H1 (cell line): Measurements from ENCODE around the gene TXNDC2. TPM values are rescaled to one million over a fixed set of nuclear protein-coding genes. Genes with fewer than 3 reads are reported as not detected.

ENCODE experiments used
- CTCF ChIA-PET: fragments of 300-600 bp; sonication (Branson Sonifier 250); formaldehyde crosslinking; loops from one replicate; lab custom pipeline; 2021; ENCODE audit not compliant: partially characterized antibody; lab: Charles Lee
- POLR2A ChIA-PET: fragments of 300-600 bp; sonication (Branson Sonifier 250); formaldehyde crosslinking; loops from one replicate; lab custom pipeline; 2021; ENCODE audit warnings: inconsistent platforms; ENCODE audit not compliant: partially characterized antibody; lab: Charles Lee
- DNase-seq, 2 experiments: peaks; one replicate each; pipeline versions ENCODE4 v3.0.0 to v3.0.0-alpha.2; 2010 to 2022; ENCODE audit warnings: low spot score in 2 of 2, low read depth in 1 of 2, mixed read lengths in 1 of 2
- FAIRE-seq: peaks from 2 replicates; lab custom pipeline; 2011; peaks lifted over from hg19 to GRCh38; lab: Jason Lieb, UNC
- H2AFZ ChIP-seq: 2 replicates; pipeline ENCODE4 v1.8.1; 2012; ENCODE audit warnings: low read length, inconsistent platforms
- H2AK5ac ChIP-seq: 2 replicates; pipeline ENCODE4 v1.6.1; 2013; ENCODE audit warnings: low read depth, low read length
- H2BK120ac ChIP-seq: replicated peaks from 2 replicates; pipeline ENCODE3; 2013; ENCODE audit warnings: low read depth, low read length, inconsistent platforms
- H2BK12ac ChIP-seq: 2 replicates; pipeline ENCODE4 v1.6.1; 2013; ENCODE audit warnings: low read depth, low read length
- H2BK15ac ChIP-seq: 2 replicates; pipeline ENCODE4 v1.6.1; 2013; ENCODE audit warnings: low read length
- H2BK20ac ChIP-seq: 2 replicates; pipeline ENCODE4 v1.6.1; 2013; ENCODE audit warnings: low read length
- H2BK5ac ChIP-seq: 2 replicates; pipeline ENCODE4 v1.6.1; 2013; ENCODE audit warnings: low read depth, low read length
- H3K14ac ChIP-seq: 2 replicates; pipeline ENCODE4 v1.6.1; 2013; ENCODE audit warnings: inconsistent platforms; ENCODE audit not compliant: insufficient read length
- H3K18ac ChIP-seq: 2 replicates; pipeline ENCODE4 v1.6.1; 2013; ENCODE audit warnings: low read length; ENCODE audit errors: extremely low read depth
- H3K23ac ChIP-seq: 2 replicates; pipeline ENCODE4 v1.6.1; 2013; ENCODE audit warnings: inconsistent platforms; ENCODE audit not compliant: insufficient read length
- H3K23me2 ChIP-seq: 2 replicates; pipeline ENCODE4 v1.6.1; 2013; ENCODE audit warnings: low read depth, low read length
- H3K27ac ChIP-seq: 2 replicates; pipeline ENCODE4 v1.6.1; 2011; ENCODE audit warnings: low read depth, low read length, inconsistent platforms
- H3K27me3 ChIP-seq, 4 experiments: replicated peaks in 1 of 4; 1 replicate in 1 of 4; 2 replicates in 3 of 4; pipeline versions ENCODE4 v1.6.1 to v1.8.1; 2011 to 2013; ENCODE audit warnings: low read length in 3 of 4, mild to moderate bottlenecking in 3 of 4, inconsistent platforms in 2 of 4, mixed read lengths in 2 of 4, moderate library complexity in 1 of 4; ENCODE audit not compliant: control insufficient read depth in 3 of 4, insufficient read depth in 3 of 4; ENCODE audit errors: extremely low read depth in 1 of 4
- H3K36me3 ChIP-seq, 4 experiments: 2 replicates each; pipeline versions ENCODE4 v1.6.1 to v1.8.1; 2011 to 2013; ENCODE audit warnings: mild to moderate bottlenecking in 4 of 4, low read length in 3 of 4, moderate library complexity in 2 of 4, control low read depth in 1 of 4, inconsistent platforms in 1 of 4; ENCODE audit not compliant: insufficient read depth in 4 of 4, control insufficient read depth in 2 of 4
- H3K4ac ChIP-seq: replicated peaks from 2 replicates; pipeline ENCODE3; 2013; ENCODE audit warnings: low read length, low read depth, mixed read lengths, inconsistent platforms; ENCODE audit not compliant: insufficient read length
- H3K4me1 ChIP-seq, 4 experiments: replicated peaks in 1 of 4; 1 replicate in 1 of 4; 2 replicates in 3 of 4; pipeline versions ENCODE4 v1.6.1 to v1.8.1; 2011 to 2013; ENCODE audit warnings: low read length in 3 of 4, inconsistent platforms in 2 of 4, mixed read lengths in 1 of 4; ENCODE audit not compliant: insufficient read depth in 4 of 4, control insufficient read depth in 3 of 4
- H3K4me2 ChIP-seq, 2 experiments: 2 replicates each; pipeline versions ENCODE4 v1.6.1 to v1.8.1; 2011 to 2013; ENCODE audit warnings: low read depth in 2 of 2, low read length in 2 of 2, control low read depth in 1 of 2, inconsistent platforms in 1 of 2, mild to moderate bottlenecking in 1 of 2; ENCODE audit not compliant: insufficient read depth in 1 of 2
- H3K4me3 ChIP-seq, 4 experiments: fragments of 200-600, 300-600 bp in 1 of 4; sonication (generic), shearing (Covaris generic), sonication (Bioruptor Twin) in 1 of 4; 2 replicates each; pipeline versions ENCODE4 v1.5.1 to v1.8.1; 2011 to 2016; ENCODE audit warnings: low read length in 4 of 4, low read depth in 3 of 4, control low read depth in 2 of 4, inconsistent platforms in 2 of 4, mild to moderate bottlenecking in 2 of 4, mixed read lengths in 1 of 4, moderate library complexity in 1 of 4; ENCODE audit not compliant: insufficient read depth in 2 of 4; ENCODE audit errors: extremely low read depth in 1 of 4
- H3K56ac ChIP-seq: replicated peaks from 2 replicates; pipeline ENCODE3; 2013; ENCODE audit warnings: low read depth, mild to moderate bottlenecking, mixed read lengths, low read length, inconsistent platforms; ENCODE audit not compliant: insufficient read length
- H3K79me1 ChIP-seq: 2 replicates; pipeline ENCODE4 v1.6.1; 2013; ENCODE audit warnings: low read depth, low read length, control low read depth
- H3K79me2 ChIP-seq, 2 experiments: 2 replicates each; pipeline versions ENCODE4 v1.6.1 to v1.8.1; 2012 to 2013; ENCODE audit warnings: low read length in 2 of 2, mild to moderate bottlenecking in 2 of 2, inconsistent platforms in 1 of 2; ENCODE audit not compliant: insufficient read depth in 2 of 2, control insufficient read depth in 1 of 2
- H3K9ac ChIP-seq, 4 experiments: replicated peaks in 1 of 4; 1 replicate in 1 of 4; 2 replicates in 3 of 4; pipeline versions ENCODE4 v1.6.1 to v1.8.1; 2011 to 2013; ENCODE audit warnings: low read depth in 3 of 4, low read length in 3 of 4, control low read depth in 2 of 4, mild to moderate bottlenecking in 2 of 4, moderate library complexity in 2 of 4, inconsistent platforms in 1 of 4; ENCODE audit errors: extremely low read depth in 1 of 4
- H3K9me3 ChIP-seq, 2 experiments: 2 replicates each; pipeline versions ENCODE4 v1.6.1 to v1.8.1; 2012 to 2013; ENCODE audit warnings: mild to moderate bottlenecking in 2 of 2, moderate library complexity in 2 of 2, control low read depth in 1 of 2, inconsistent platforms in 1 of 2, low read depth in 1 of 2, low read length in 1 of 2, mixed read lengths in 1 of 2; ENCODE audit not compliant: insufficient read depth in 2 of 2
- H4K20me1 ChIP-seq, 2 experiments: replicated peaks in 1 of 2; 2 replicates each; pipeline versions ENCODE3 to v1.8.1; 2011 to 2013; ENCODE audit warnings: inconsistent platforms in 2 of 2, low read length in 2 of 2, mild to moderate bottlenecking in 1 of 2; ENCODE audit not compliant: insufficient read depth in 2 of 2, control insufficient read depth in 1 of 2
- H4K5ac ChIP-seq: 2 replicates; pipeline ENCODE4 v1.6.1; 2013; ENCODE audit warnings: low read length, low read depth, mixed read lengths, inconsistent platforms; ENCODE audit not compliant: insufficient read length
- H4K8ac ChIP-seq: 2 replicates; pipeline ENCODE4 v1.8.0; 2013; ENCODE audit warnings: mild to moderate bottlenecking, moderate library complexity, low read length, inconsistent platforms; ENCODE audit not compliant: insufficient read depth; ENCODE audit errors: extremely low read depth
- H4K91ac ChIP-seq: replicated peaks from 2 replicates; pipeline ENCODE3; 2013; ENCODE audit warnings: low read length, mixed read lengths, inconsistent platforms; ENCODE audit not compliant: insufficient read length
- CHD1 ChIP-seq: IDR thresholded peaks from 2 replicates; pipeline ENCODE4 v1.6.1; 2012; ENCODE audit warnings: low read depth, low read length, improper control_type of control experiment
- CTBP2 ChIP-seq: IDR thresholded peaks from 2 replicates; pipeline ENCODE4 v1.7.0; 2011; ENCODE audit warnings: borderline replicate concordance, mild to moderate bottlenecking, moderate library complexity, mixed read lengths, low read length; ENCODE audit not compliant: insufficient read depth, insufficient read length
- FOSL1 ChIP-seq: IDR thresholded peaks from 2 replicates; pipeline ENCODE4 v1.6.1; 2011; ENCODE audit warnings: mild to moderate bottlenecking, low read depth, low read length, moderate library complexity; ENCODE audit not compliant: insufficient read depth
- GTF2F1 ChIP-seq: IDR thresholded peaks from 2 replicates; pipeline ENCODE4 v1.6.1; 2012; ENCODE audit warnings: low read depth, low read length, improper control_type of control experiment, borderline replicate concordance
- HDAC6 ChIP-seq: IDR thresholded peaks from one replicate; pipeline ENCODE4 v1.7.1; 2012; ENCODE audit warnings: low read depth, mild to moderate bottlenecking, inconsistent platforms, low read length, moderate library complexity
- JUND ChIP-seq: IDR thresholded peaks from 2 replicates; pipeline ENCODE4 v1.6.1; 2011; ENCODE audit warnings: mild to moderate bottlenecking, improper control_type of control experiment, low read length
- KDM4A ChIP-seq: IDR thresholded peaks from one replicate; pipeline ENCODE4 v1.7.1; 2012; ENCODE audit warnings: low read depth, mild to moderate bottlenecking, moderate library complexity, low read length, inconsistent platforms; ENCODE audit not compliant: severe bottlenecking
- MAFK ChIP-seq: IDR thresholded peaks from 2 replicates; pipeline ENCODE4 v1.6.1; 2012; ENCODE audit warnings: low read depth, mild to moderate bottlenecking, improper control_type of control experiment, low read length
- RBBP5 ChIP-seq: IDR thresholded peaks from 2 replicates; pipeline ENCODE4 v1.7.1; 2012; ENCODE audit warnings: low read depth, mild to moderate bottlenecking, inconsistent platforms, low read length, moderate library complexity, borderline replicate concordance
- SAP30 ChIP-seq: fragments of 300-600 bp; sonication (generic); IDR thresholded peaks from 2 replicates; pipeline ENCODE4 v1.7.1; 2012; ENCODE audit warnings: low read length, moderate library complexity, mild to moderate bottlenecking, inconsistent platforms; ENCODE audit not compliant: insufficient read depth, insufficient replicate concordance
- SIN3A ChIP-seq, 2 experiments: IDR thresholded peaks in 1 of 2; conservative IDR thresholded peaks in 1 of 2; 2 replicates each; pipeline ENCODE4 v1.6.1; 2011 to 2012; ENCODE audit warnings: low read length in 2 of 2, improper control_type of control experiment in 1 of 2, low read depth in 1 of 2, mild to moderate bottlenecking in 1 of 2
- TEAD4 ChIP-seq: IDR thresholded peaks from 2 replicates; pipeline ENCODE4 v1.6.1; 2012; ENCODE audit warnings: low read depth, low read length, inconsistent platforms, mixed read lengths
- WGBS, 2 experiments: shearing (Covaris generic) in 1 of 2; methylation state at CpG; one replicate each; pipeline versions ENCODE4 v1.1.6 to v1.1.7; 2013 to 2015; ENCODE audit warnings: low lambda C conversion rate in 2 of 2, mixed read lengths in 2 of 2, inconsistent platforms in 1 of 2, low coverage in 1 of 2, missing lambda C conversion rate in 1 of 2; ENCODE audit not compliant: insufficient replicate concordance in 2 of 2, insufficient coverage in 1 of 2, insufficient read length in 1 of 2; ENCODE audit errors: extremely low coverage in 1 of 2, missing lambda C conversion rate in 1 of 2; 5-methylcytosine and 5-hydroxymethylcytosine counted together
- polyA plus RNA-seq, 7 experiments: library from polyadenylated mRNA; depleted of rRNA in 3 of 7; stranded (reverse) in 5 of 7; unstranded in 2 of 7; fragments of >200 nt in 5 of 7; fragments of 200-250 nt in 2 of 7; gene quantifications; 1 replicate in 5 of 7; 2 replicates in 1 of 7; 4 replicates in 1 of 7; pipeline versions ENCODE4 v1.2.1 to v1.2.3, GENCODE V29; 2011 to 2013; ENCODE audit warnings: missing spikeins in 2 of 7, mixed read lengths in 2 of 7
- total RNA-seq: library from RNA; stranded (reverse); fragmentation: NEBNext Ultra II Directional; extraction: Animal tissue kit (Norgen Biotek cat#: 25700); gene quantifications from 2 replicates; pipeline ENCODE4 v1.2.1, GENCODE V29; 2021

Gene TXNDC2
- total and polyA plus RNA-seq, 2 of the 8 experiments (the other 6 are each of a cell fraction or from before 2014, with no cell fraction given), result 0.09 TPM; not detected in 1

- TF ChIP-seq CTBP2 (no peak), SAP30 (no peak), FOSL1 (no peak), RBBP5 (no peak), GTF2F1 (no peak), HDAC6 (no peak), SIN3A (conservative IDR thresholded peaks at IDR 0.05 in 1 of 2, IDR thresholded peaks at IDR 0.05 in 1 of 2; ENCODE audit: low read depth in 1 of 2, low read length in 2 of 2) (no peak), JUND (no peak), TEAD4 (no peak), KDM4A (no peak), CHD1 (no peak), MAFK (no peak)
- Histone ChIP-seq H3K79me1 (no peaks in the 10 kb centered on the region), H2BK12ac (no peak overlapping the region), H3K23me2 (peaks cover 5% of the 10 kb centered on the region; the same call in 1 of the 2 replicates), H2BK120ac (no peak overlapping the region), H3K18ac (no peak overlapping the region), H3K14ac (no peak overlapping the region), H3K9me3 (no peaks in the 10 kb centered on the region), H3K4ac (no peak overlapping the region), H2BK15ac (no peak overlapping the region), H2BK5ac (no peak overlapping the region), H3K4me3 (peak overlapping the region in 1 of 4 experiments; percentile 92; a peak in 2 of 8 replicates), H3K36me3 (no peaks in the 10 kb centered on the region), H3K23ac (no peak overlapping the region), H3K27me3 (no peaks in the 10 kb centered on the region), H3K56ac (no peak overlapping the region), H4K5ac (no peak overlapping the region), H2AK5ac (no peak overlapping the region), H3K27ac (no peak overlapping the region), H2BK20ac (no peak overlapping the region), H2AFZ (no peak overlapping the region), H3K79me2 (peaks cover 47 to 66% of the 10 kb centered on the region in 2 experiments), H4K91ac (no peak overlapping the region), H3K4me2 (peak overlapping the region; percentile 11 to 39), H4K8ac (no peak overlapping the region), H3K9ac (no peak overlapping the region), H4K20me1 (peaks cover 11 to 23% of the 10 kb centered on the region in 2 experiments), H3K4me1 (peaks cover 8 to 18% (median 10%) of the 10 kb centered on the region in 4 experiments)
- ChIA-PET CTCF (no interaction called here), POLR2A (interaction anchor here (3.3 kb wide), 1 partner anchor 10 kb away, joined by 14 read pairs; no protein-coding TSS in a partner anchor)
- DNase-seq (no peak), FAIRE-seq (no peak)
- WGBS, 2 experiments, result 45% methylated on average over 2 of the region's 2 CpGs; no CpG with 5 or more reads in 1 of the 2 experiments
These were observed 30.4 kb downstream of the TXNDC2 start for GRCh38 chr18:9916077-9916639.
